ENCODE results near the gene MYH14. TPM values are rescaled to one million over a fixed set of nuclear protein-coding genes. Genes with fewer than 3 reads are reported as not detected.

The MYH14 gene
- total and polyA plus RNA-seq, 2 of the 13 experiments (the other 11 are each of a cell fraction or from before 2014, with no cell fraction given) = 5.5 to 5.8 TPM

DNA sequence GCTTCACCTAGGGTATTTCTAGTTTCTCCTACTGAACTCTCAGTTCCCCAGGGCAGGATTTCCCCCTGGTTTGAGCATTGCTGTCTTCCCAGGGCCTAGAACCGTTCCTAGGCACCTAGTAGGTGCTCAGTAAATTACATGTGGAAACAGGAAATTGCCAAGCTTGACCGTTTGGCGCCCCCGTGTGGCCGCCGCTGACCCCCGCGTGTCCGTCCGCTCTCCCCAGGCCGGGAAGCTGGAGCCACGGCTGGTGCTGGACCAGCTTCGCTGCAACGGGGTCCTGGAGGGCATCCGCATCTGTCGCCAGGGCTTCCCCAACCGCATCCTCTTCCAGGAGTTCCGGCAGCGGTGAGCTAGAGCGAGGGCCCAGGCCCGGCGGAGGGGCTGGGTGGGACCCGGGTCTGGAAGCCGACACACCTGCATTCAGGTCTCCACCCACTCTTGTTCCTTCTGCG is 55.5 kb downstream of the MYH14 start (continued):
- TF ChIP-seq ZNF574 (CRISPR knock-in tag; IDR thresholded peaks at IDR 0.05) (peak; percentile 26; the same call in 1 of the 2 replicates), ZNF253 (CRISPR knock-in tag; IDR thresholded peaks at IDR 0.05; ENCODE audit: borderline replicate concordance) (no peak), ZMAT5 (CRISPR knock-in tag; IDR thresholded peaks at IDR 0.05; ENCODE audit: borderline replicate concordance, low read depth) (no peak), ZFP36L2 (CRISPR knock-in tag; IDR thresholded peaks at IDR 0.05) (no peak), CCAR2 (optimal IDR thresholded peaks at IDR 0.05; ENCODE audit: low read depth, low read length) (no peak), ZNF737 (CRISPR knock-in tag; IDR thresholded peaks at IDR 0.05; ENCODE audit: borderline replicate concordance) (peak; percentile 66; the same call in 1 of the 2 replicates), ZNF607 (CRISPR knock-in tag; IDR thresholded peaks at IDR 0.05; ENCODE audit: borderline replicate concordance) (no peak), ZBTB8A (CRISPR knock-in tag; IDR thresholded peaks at IDR 0.05; ENCODE audit: borderline replicate concordance, low read depth) (no peak), MAZ (IDR thresholded peaks at IDR 0.05; ENCODE audit: borderline replicate concordance, low read depth, low read length) (no peak), MAZ (CRISPR knock-in tag; IDR thresholded peaks at IDR 0.05; ENCODE audit: low read depth) (no peak), CHCHD3 (CRISPR knock-in tag; IDR thresholded peaks at IDR 0.05) (no peak), YY1 (IDR thresholded peaks at IDR 0.05; ENCODE audit: insufficient read depth, insufficient replicate concordance, low read depth, low read length) (no peak), CC2D1A (CRISPR knock-in tag; IDR thresholded peaks at IDR 0.05) (no peak), KLF13 (CRISPR knock-in tag; IDR thresholded peaks at IDR 0.05) (no peak), MTF1 (CRISPR knock-in tag; IDR thresholded peaks at IDR 0.05) (no peak), ZGPAT (CRISPR knock-in tag; IDR thresholded peaks at IDR 0.05) (no peak), POGZ (CRISPR knock-in tag; IDR thresholded peaks at IDR 0.05) (0 out of 2 replicates have a peak, but pooled peaks have one; percentile 27), IRF2 (CRISPR knock-in tag; IDR thresholded peaks at IDR 0.05) (0 out of 2 replicates have a peak, but pooled peaks have one; percentile 33), TRIM24 (CRISPR knock-in tag; IDR thresholded peaks at IDR 0.05) (no peak), ZNF205 (CRISPR knock-in tag; IDR thresholded peaks at IDR 0.05) (no peak)
- TF ChIP-seq, protein P1, sequence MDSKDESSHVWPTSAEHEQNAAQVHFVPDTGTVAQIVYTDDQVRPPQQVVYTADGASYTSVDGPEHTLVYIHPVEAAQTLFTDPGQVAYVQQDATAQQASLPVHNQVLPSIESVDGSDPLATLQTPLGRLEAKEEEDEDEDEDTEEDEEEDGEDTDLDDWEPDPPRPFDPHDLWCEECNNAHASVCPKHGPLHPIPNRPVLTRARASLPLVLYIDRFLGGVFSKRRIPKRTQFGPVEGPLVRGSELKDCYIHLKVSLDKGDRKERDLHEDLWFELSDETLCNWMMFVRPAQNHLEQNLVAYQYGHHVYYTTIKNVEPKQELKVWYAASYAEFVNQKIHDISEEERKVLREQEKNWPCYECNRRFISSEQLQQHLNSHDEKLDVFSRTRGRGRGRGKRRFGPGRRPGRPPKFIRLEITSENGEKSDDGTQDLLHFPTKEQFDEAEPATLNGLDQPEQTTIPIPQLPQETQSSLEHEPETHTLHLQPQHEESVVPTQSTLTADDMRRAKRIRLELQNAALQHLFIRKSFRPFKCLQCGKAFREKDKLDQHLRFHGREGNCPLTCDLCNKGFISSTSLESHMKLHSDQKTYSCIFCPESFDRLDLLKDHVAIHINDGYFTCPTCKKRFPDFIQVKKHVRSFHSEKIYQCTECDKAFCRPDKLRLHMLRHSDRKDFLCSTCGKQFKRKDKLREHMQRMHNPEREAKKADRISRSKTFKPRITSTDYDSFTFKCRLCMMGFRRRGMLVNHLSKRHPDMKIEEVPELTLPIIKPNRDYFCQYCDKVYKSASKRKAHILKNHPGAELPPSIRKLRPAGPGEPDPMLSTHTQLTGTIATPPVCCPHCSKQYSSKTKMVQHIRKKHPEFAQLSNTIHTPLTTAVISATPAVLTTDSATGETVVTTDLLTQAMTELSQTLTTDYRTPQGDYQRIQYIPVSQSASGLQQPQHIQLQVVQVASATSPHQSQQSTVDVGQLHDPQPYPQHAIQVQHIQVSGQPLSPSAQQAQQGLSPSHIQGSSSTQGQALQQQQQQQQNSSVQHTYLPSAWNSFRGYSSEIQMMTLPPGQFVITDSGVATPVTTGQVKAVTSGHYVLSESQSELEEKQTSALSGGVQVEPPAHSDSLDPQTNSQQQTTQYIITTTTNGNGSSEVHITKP (CRISPR knock-in tag; IDR thresholded peaks at IDR 0.05; ENCODE audit: low read depth) = no peak
- TF ChIP-seq, protein P2, sequence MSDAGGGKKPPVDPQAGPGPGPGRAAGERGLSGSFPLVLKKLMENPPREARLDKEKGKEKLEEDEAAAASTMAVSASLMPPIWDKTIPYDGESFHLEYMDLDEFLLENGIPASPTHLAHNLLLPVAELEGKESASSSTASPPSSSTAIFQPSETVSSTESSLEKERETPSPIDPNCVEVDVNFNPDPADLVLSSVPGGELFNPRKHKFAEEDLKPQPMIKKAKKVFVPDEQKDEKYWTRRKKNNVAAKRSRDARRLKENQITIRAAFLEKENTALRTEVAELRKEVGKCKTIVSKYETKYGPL (CRISPR knock-in tag; IDR thresholded peaks at IDR 0.05) = no peak
